OCI-LY7 (cell line): ENCODE measurements around the gene CCDC92. TPM values are rescaled to one million over a fixed set of nuclear protein-coding genes. Genes with fewer than 3 reads are reported as not detected.

Source experiments
- BruUV-seq: library from RNA; stranded (reverse); fragments of 400-500 nt; replicated peaks from 2 replicates; lab custom pipeline; 2021; lab: Mats Ljungman, UMichigan
- CTCF ChIA-PET: fragments of 300-600 bp; sonication (Branson Sonifier 250); formaldehyde crosslinking; loops from one replicate; lab custom pipeline; 2022; ENCODE audit warnings: antibody characterized with exemption; ENCODE audit not compliant: unreplicated experiment; lab: Charles Lee
- POLR2A ChIA-PET: fragments of 300-600 bp; sonication (Branson Sonifier 250); formaldehyde crosslinking; loops from one replicate; lab custom pipeline; 2022; ENCODE audit warnings: antibody characterized with exemption; lab: Charles Lee
- DNase-seq: peaks from one replicate; pipeline ENCODE4 v3.0.0-alpha.2; 2015; ENCODE audit warnings: low spot score
- H2AFZ ChIP-seq: fragments of 200-600 bp; sonication (generic), shearing (Covaris generic); 2 replicates; pipeline ENCODE4 v1.6.1; 2014; ENCODE audit warnings: mild to moderate bottlenecking, antibody characterized with exemption, low read length, moderate library complexity
- H3K27ac ChIP-seq: fragments of 200-600 bp; sonication (generic); 2 replicates; pipeline ENCODE4 v1.5.1; 2014; ENCODE audit warnings: mixed run types, low read depth, mild to moderate bottlenecking, moderate library complexity, low read length, inconsistent platforms; ENCODE audit not compliant: poor library complexity, severe bottlenecking
- H3K36me3 ChIP-seq: fragments of 200-600 bp; sonication (generic); 2 replicates; pipeline ENCODE4 v1.6.1; 2014; ENCODE audit warnings: mild to moderate bottlenecking, antibody characterized with exemption, low read length, moderate library complexity, mixed read lengths; ENCODE audit not compliant: insufficient read depth
- H3K4me1 ChIP-seq: fragments of 200-600 bp; sonication (generic); 2 replicates; pipeline ENCODE4 v1.5.1; 2014; ENCODE audit warnings: mild to moderate bottlenecking, low read length; ENCODE audit not compliant: insufficient read depth, poor library complexity, severe bottlenecking
- H3K4me2 ChIP-seq: fragments of 200-600 bp; sonication (generic); 2 replicates; pipeline ENCODE4 v1.6.1; 2014; ENCODE audit warnings: mild to moderate bottlenecking, low read length
- H3K4me3 ChIP-seq: fragments of 200-600 bp; sonication (generic); 2 replicates; pipeline ENCODE4 v1.5.1; 2014; ENCODE audit warnings: mild to moderate bottlenecking, low read depth, low read length; ENCODE audit not compliant: poor library complexity, severe bottlenecking
- H3K79me2 ChIP-seq: fragments of 200-600 bp; sonication (generic); 2 replicates; pipeline ENCODE4 v1.6.1; 2016; ENCODE audit warnings: low read depth, mild to moderate bottlenecking, low read length, moderate library complexity, mixed read lengths; ENCODE audit not compliant: insufficient read depth
- H3K9me2 ChIP-seq: fragments of 200-600 bp; sonication (generic); 2 replicates; pipeline ENCODE4 v1.6.1; 2016; ENCODE audit warnings: mild to moderate bottlenecking, low read length, mixed read lengths; ENCODE audit not compliant: insufficient read depth
- H3K9me3 ChIP-seq: fragments of 200-600 bp; sonication (generic); 2 replicates; pipeline ENCODE4 v1.6.1; 2014; ENCODE audit warnings: mild to moderate bottlenecking, mixed run types, low read length, mixed read lengths
- H4K20me1 ChIP-seq: fragments of 200-600 bp; sonication (generic); 2 replicates; pipeline ENCODE4 v1.6.1; 2014; ENCODE audit warnings: mild to moderate bottlenecking, antibody characterized with exemption, low read length, moderate library complexity, mixed read lengths; ENCODE audit not compliant: insufficient read depth
- CTCF ChIP-seq: fragments of 200-600 bp; sonication (generic); conservative IDR thresholded peaks from 2 replicates; pipeline ENCODE4 v1.5.1; 2014; ENCODE audit warnings: mild to moderate bottlenecking, antibody characterized with exemption, low read length, moderate library complexity, mixed read lengths
- EZH2phosphoT487 ChIP-seq: fragments of 200-600 bp; sonication (generic); IDR thresholded peaks from 2 replicates; pipeline ENCODE4 v1.6.1; 2018; ENCODE audit warnings: low read depth, borderline replicate concordance, mild to moderate bottlenecking, mixed run types, antibody characterized with exemption, low read length, moderate library complexity, mixed read lengths
- intact Hi-C: fragments of 100-400 bp; cut with micrococcal nuclease; formaldehyde crosslinking; loops from one replicate; pipeline ENCODE4 v1.10.0; 2022; ENCODE audit not compliant: unreplicated experiment
- total RNA-seq, 2 experiments: library from RNA; depleted of rRNA in 1 of 2; stranded (reverse); fragments of >200 nt in 1 of 2; shearing (Covaris generic) in 1 of 2; gene quantifications; 2 replicates each; pipeline ENCODE4 v1.2.3, GENCODE V29; 2014 to 2022

Gene CCDC92
- total RNA-seq, 2 experiments from 2014 or later: 3.1 to 12.3 TPM

GRCh38 chr12:124001343-124001742 lies 28.7 kb upstream of the CCDC92 start:
- Histone ChIP-seq H3K4me1 (peaks cover 6% of the 10 kb centered on the region), H3K4me2 (no peak overlapping the region), H3K79me2 (no peaks in the 10 kb centered on the region), H3K9me2 (no peaks in the 10 kb centered on the region), H4K20me1 (no peaks in the 10 kb centered on the region), H3K4me3 (no peak overlapping the region), H3K27ac (no peak overlapping the region), H2AFZ (no peak overlapping the region), H3K9me3 (no peaks in the 10 kb centered on the region), H3K36me3 (peaks cover 66% of the 10 kb centered on the region; the same call in 1 of the 2 replicates)
- intact Hi-C loops: no loop called here
- ChIA-PET POLR2A (no interaction called here), CTCF (no interaction called here)
- no peak for TF ChIP-seq CTCF
- TF ChIP-seq EZH2phosphoT487: no peak
- BruUV-seq: no TSS peak
- no peak for DNase-seq

- Histone ChIP-seq H2AFZ (no peak overlapping the region), H3K27ac (no peak overlapping the region), H3K9me3 (no peaks in the 10 kb centered on the region), H3K9me2 (no peaks in the 10 kb centered on the region), H3K79me2 (no peaks in the 10 kb centered on the region), H4K20me1 (no peaks in the 10 kb centered on the region; the same call in 1 of the 2 replicates), H3K4me3 (no peak overlapping the region), H3K4me2 (no peak overlapping the region), H3K36me3 (peaks cover 65% of the 10 kb centered on the region; the same call in 1 of the 2 replicates), H3K4me1 (peaks cover 1% of the 10 kb centered on the region)
- TF ChIP-seq EZH2phosphoT487: no peak
- no peak for TF ChIP-seq CTCF
- BruUV-seq: no TSS peak
- POLR2A ChIA-PET: interaction anchor here (0.6 kb wide), 1 partner anchor 132 kb away, joined by 3 read pairs; no protein-coding TSS in a partner anchor
- intact Hi-C loops: no loop called here
- CTCF ChIA-PET: interaction anchor here (0.6 kb wide), 1 partner anchor 1017 kb away, joined by 3 read pairs; no protein-coding TSS in a partner anchor
- DNase-seq: no peak
Observed at GRCh38 chr12:124000111-124000510, 27.5 kb upstream of the CCDC92 start.

- no peak for DNase-seq
- intact Hi-C loops: no loop called here
- TF ChIP-seq EZH2phosphoT487 (no peak), CTCF (no peak)
- no TSS peak for BruUV-seq
- Histone ChIP-seq H3K79me2 (no peaks in the 10 kb centered on the region), H3K27ac (no peak overlapping the region), H3K36me3 (peaks cover 66% of the 10 kb centered on the region), H3K4me1 (peaks cover 10% of the 10 kb centered on the region), H2AFZ (no peak overlapping the region), H3K4me3 (no peak overlapping the region), H3K9me2 (no peaks in the 10 kb centered on the region), H3K4me2 (no peak overlapping the region), H4K20me1 (no peaks in the 10 kb centered on the region; the same call in 1 of the 2 replicates), H3K9me3 (no peaks in the 10 kb centered on the region)
- ChIA-PET POLR2A (no interaction called here), CTCF (no interaction called here)
Observed at GRCh38 chr12:123998991-123999359, 26.3 kb upstream of the CCDC92 start.
